HEK293 (cell line): Measurements from ENCODE around the gene TIMM17A.
A peak's percentile ranks its signal among the peaks of the same experiment; 100 is the strongest.

Source experiments
- CTCF ChIA-PET: fragments of 350-600 bp; formaldehyde crosslinking; extraction: SDS; loops from one replicate; lab custom pipeline; 2021; ENCODE audit warnings: antibody characterized with exemption; lab: Yijun Ruan, JAX
- POLR2A ChIA-PET: fragments of 300-600 bp; formaldehyde crosslinking; extraction: SDS; loops from one replicate; lab custom pipeline; 2020; ENCODE audit warnings: antibody characterized with exemption, inconsistent platforms; lab: Yijun Ruan, JAX
- H3K27ac ChIP-seq: fragments of 200-500 bp; sonication (Bioruptor generic); 2 replicates; pipeline ENCODE4 v1.5.1; 2014; ENCODE audit warnings: low read depth, low read length, control low read depth, inconsistent platforms; ENCODE audit errors: extremely low read depth
- H3K36me3 ChIP-seq, 2 experiments: fragments of 200-500 bp in 1 of 2; sonication (Bioruptor generic) in 1 of 2; 1 replicate in 1 of 2; 2 replicates in 1 of 2; pipeline ENCODE4 v1.5.1; 2014 to 2017; ENCODE audit warnings: inconsistent platforms in 2 of 2, low read length in 2 of 2; ENCODE audit not compliant: control insufficient read depth in 2 of 2, insufficient read depth in 1 of 2
- H3K4me1 ChIP-seq: fragments of 200-500 bp; sonication (Bioruptor generic); 2 replicates; pipeline ENCODE4 v1.5.1; 2014; ENCODE audit warnings: mild to moderate bottlenecking, low read length, inconsistent platforms; ENCODE audit not compliant: control insufficient read depth, insufficient read depth
- H3K4me3 ChIP-seq: 2 replicates; pipeline ENCODE4 v1.5.1; 2011; ENCODE audit warnings: low read depth, mild to moderate bottlenecking, control low read depth, low read length, moderate library complexity
- H3K9me3 ChIP-seq: fragments of 200-500 bp; sonication (Bioruptor generic); 2 replicates; pipeline ENCODE4 v1.5.1; 2014; ENCODE audit warnings: low read depth, low read length, inconsistent platforms; ENCODE audit not compliant: control insufficient read depth, insufficient read depth
- BCL11A ChIP-seq: fragments of 450-650 bp; formaldehyde crosslinking; IDR thresholded peaks from 2 replicates; pipeline ENCODE4 v1.5.1; 2016; ENCODE audit warnings: low read depth, missing biosample characterization, missing genetic modification characterization
- CTCF ChIP-seq: fragments of 450-650 bp; formaldehyde crosslinking; IDR thresholded peaks from 2 replicates; pipeline ENCODE4 v1.5.1; 2016; ENCODE audit warnings: missing biosample characterization, missing genetic modification characterization
- GLIS2 ChIP-seq: fragments of 450-650 bp; formaldehyde crosslinking; IDR thresholded peaks from 2 replicates; pipeline ENCODE4 v1.5.1; 2016; ENCODE audit warnings: missing biosample characterization, missing genetic modification characterization
- KLF1 ChIP-seq: fragments of 450-650 bp; formaldehyde crosslinking; IDR thresholded peaks from 2 replicates; pipeline ENCODE4 v1.5.1; 2016; ENCODE audit warnings: missing biosample characterization, missing genetic modification characterization
- PATZ1 ChIP-seq: fragments of 450-650 bp; formaldehyde crosslinking; IDR thresholded peaks from 2 replicates; pipeline ENCODE4 v1.5.1; 2016; ENCODE audit warnings: missing biosample characterization, missing genetic modification characterization
- SP2 ChIP-seq: fragments of 450-650 bp; formaldehyde crosslinking; IDR thresholded peaks from 2 replicates; pipeline ENCODE4 v1.5.1; 2016; ENCODE audit warnings: missing biosample characterization, missing genetic modification characterization
- YY2 ChIP-seq: fragments of 450-650 bp; formaldehyde crosslinking; IDR thresholded peaks from 2 replicates; pipeline ENCODE4 v1.5.1; 2016; ENCODE audit warnings: missing biosample characterization, missing genetic modification characterization
- ZBTB1 ChIP-seq: fragments of 450-650 bp; formaldehyde crosslinking; IDR thresholded peaks from 2 replicates; pipeline ENCODE4 v1.5.1; 2016; ENCODE audit warnings: missing biosample characterization, missing genetic modification characterization
- ZBTB10 ChIP-seq: fragments of 450-650 bp; formaldehyde crosslinking; IDR thresholded peaks from 2 replicates; pipeline ENCODE4 v1.5.1; 2016; ENCODE audit warnings: missing biosample characterization, missing genetic modification characterization
- ZBTB11 ChIP-seq: fragments of 450-650 bp; formaldehyde crosslinking; conservative IDR thresholded peaks from 2 replicates; pipeline ENCODE4 v1.5.1; 2016; ENCODE audit warnings: low read depth, missing biosample characterization, missing genetic modification characterization
- ZBTB17 ChIP-seq: fragments of 450-650 bp; formaldehyde crosslinking; IDR thresholded peaks from 2 replicates; pipeline ENCODE4 v1.5.1; 2016; ENCODE audit warnings: missing biosample characterization, missing genetic modification characterization
- ZBTB20 ChIP-seq: fragments of 450-650 bp; formaldehyde crosslinking; IDR thresholded peaks from 2 replicates; pipeline ENCODE4 v1.5.1; 2016; ENCODE audit warnings: missing biosample characterization, missing genetic modification characterization
- ZFP69B ChIP-seq: fragments of 450-650 bp; formaldehyde crosslinking; IDR thresholded peaks from 2 replicates; pipeline ENCODE4 v1.5.1; 2016; ENCODE audit warnings: missing biosample characterization, missing genetic modification characterization
- ZNF24 ChIP-seq: fragments of 450-650 bp; formaldehyde crosslinking; IDR thresholded peaks from 2 replicates; pipeline ENCODE4 v1.5.1; 2016; ENCODE audit warnings: missing biosample characterization, missing genetic modification characterization
- ZNF354C ChIP-seq: fragments of 450-650 bp; formaldehyde crosslinking; IDR thresholded peaks from 2 replicates; pipeline ENCODE4 v1.5.1; 2016; ENCODE audit warnings: missing biosample characterization, missing genetic modification characterization, low read depth, borderline replicate concordance
- ZNF501 ChIP-seq: fragments of 450-650 bp; formaldehyde crosslinking; IDR thresholded peaks from 2 replicates; pipeline ENCODE4 v1.5.1; 2016; ENCODE audit warnings: missing biosample characterization, missing genetic modification characterization
- ZNF529 ChIP-seq: fragments of 450-650 bp; formaldehyde crosslinking; IDR thresholded peaks from 2 replicates; pipeline ENCODE4 v1.5.1; 2017; ENCODE audit warnings: missing genetic modification characterization, missing biosample characterization; ENCODE audit not compliant: insufficient replicate concordance
- ZNF561 ChIP-seq: fragments of 450-650 bp; IDR thresholded peaks from 2 replicates; pipeline ENCODE4 v1.5.1; 2018; ENCODE audit warnings: missing biosample characterization, missing genetic modification characterization, borderline replicate concordance
- ZNF629 ChIP-seq: fragments of 450-650 bp; formaldehyde crosslinking; IDR thresholded peaks from 2 replicates; pipeline ENCODE4 v1.5.1; 2017; ENCODE audit warnings: missing biosample characterization, missing genetic modification characterization
- ZNF677 ChIP-seq: fragments of 450-650 bp; IDR thresholded peaks from 2 replicates; pipeline ENCODE4 v1.5.0; 2018; ENCODE audit warnings: missing biosample characterization, mild to moderate bottlenecking, missing genetic modification characterization, moderate library complexity
- ZNF704 ChIP-seq: fragments of 450-650 bp; formaldehyde crosslinking; IDR thresholded peaks from 2 replicates; pipeline ENCODE4 v1.5.1; 2016; ENCODE audit warnings: missing biosample characterization, missing genetic modification characterization
- ZNF777 ChIP-seq: fragments of 450-650 bp; formaldehyde crosslinking; IDR thresholded peaks from 2 replicates; pipeline ENCODE4 v1.5.1; 2017; ENCODE audit warnings: missing biosample characterization, missing genetic modification characterization, borderline replicate concordance
- ZSCAN5A ChIP-seq: fragments of 450-650 bp; formaldehyde crosslinking; IDR thresholded peaks from 2 replicates; pipeline ENCODE4 v1.5.1; 2016; ENCODE audit warnings: missing biosample characterization, missing genetic modification characterization

TIMM17A gene

GRCh38 chr1:201970334-201971159 lies 15.2 kb downstream of the TIMM17A start (continued):
- no peak for TF ChIP-seq ZNF561 (tag by site-specific recombination)
- no peak for TF ChIP-seq ZFP69B
- no peak for TF ChIP-seq KLF1 (tag by site-specific recombination)
- TF ChIP-seq ZNF24: no peak
- TF ChIP-seq ZBTB20: no peak
- no peak for TF ChIP-seq ZBTB1 (tag by site-specific recombination)
- no peak for TF ChIP-seq ZNF704 (tag by site-specific recombination)
- TF ChIP-seq ZNF677 (tag by site-specific recombination): no peak

GRCh38 chr1:201982082-201982622 lies 26.8 kb downstream of the TIMM17A start:
- Histone ChIP-seq H3K9me3 (no peaks in the 10 kb centered on the region), H3K36me3 (peaks cover 0 to 4% of the 10 kb centered on the region in 2 experiments; a peak in 1 of 3 replicates), H3K27ac (no peak overlapping the region; the same call in 1 of the 2 replicates), H3K4me1 (no peaks in the 10 kb centered on the region), H3K4me3 (peak overlapping the region; percentile 87)
- ChIA-PET POLR2A (interaction anchor here (0.7 to 2.3 kb wide), 7 partner anchors 8 to 98 kb away, joined by 3 to 10 read pairs (median 5); partner anchors contain the start of gene TIMM17A), CTCF (interaction anchor here (0.9 to 4.5 kb wide), 4 partner anchors 17 to 100 kb away, joined by 3 to 17 read pairs (median 10); no protein-coding TSS in a partner anchor)
- no peak for TF ChIP-seq GLIS2
- peak; percentile 40; the same call in 1 of the 2 replicates for TF ChIP-seq PATZ1 (tag by site-specific recombination)
- TF ChIP-seq ZBTB11 (tag by site-specific recombination): no peak
- no peak for TF ChIP-seq ZBTB10 (tag by site-specific recombination)
- TF ChIP-seq ZNF777: no peak
- TF ChIP-seq ZNF629 (tag by site-specific recombination): no peak
- TF ChIP-seq ZNF354C: no peak
- TF ChIP-seq ZSCAN5A (tag by site-specific recombination): no peak
- TF ChIP-seq SP2: peak; percentile 46
- TF ChIP-seq YY2: no peak
- TF ChIP-seq ZBTB17: peak; percentile 73
- no peak for TF ChIP-seq CTCF (tag by site-specific recombination)
- TF ChIP-seq BCL11A (tag by site-specific recombination): 0 out of 2 replicates have a peak, but pooled peaks have one; percentile 15
- no peak for TF ChIP-seq ZNF529 (tag by site-specific recombination)
- peak; percentile 40; the same call in 1 of the 2 replicates for TF ChIP-seq ZNF501
